AG09319 (cell line): ENCODE results near the gene DMRTA2.
"Not testable (repeated sequence)": the region's sequence is repeated elsewhere in the genome, so short reads cannot be mapped to it uniquely, and the experiment has no call there.

Source experiments
- DNase-seq: peaks from one replicate; pipeline ENCODE4 v3.0.0-alpha.2; 2010; ENCODE audit warnings: low read depth; ENCODE audit errors: extremely low read depth
- CTCF ChIP-seq: IDR thresholded peaks from 2 replicates; pipeline ENCODE4 v1.5.1; 2011; ENCODE audit warnings: low read depth, mild to moderate bottlenecking, inconsistent platforms, low read length, moderate library complexity

The DMRTA2 gene

DNA sequence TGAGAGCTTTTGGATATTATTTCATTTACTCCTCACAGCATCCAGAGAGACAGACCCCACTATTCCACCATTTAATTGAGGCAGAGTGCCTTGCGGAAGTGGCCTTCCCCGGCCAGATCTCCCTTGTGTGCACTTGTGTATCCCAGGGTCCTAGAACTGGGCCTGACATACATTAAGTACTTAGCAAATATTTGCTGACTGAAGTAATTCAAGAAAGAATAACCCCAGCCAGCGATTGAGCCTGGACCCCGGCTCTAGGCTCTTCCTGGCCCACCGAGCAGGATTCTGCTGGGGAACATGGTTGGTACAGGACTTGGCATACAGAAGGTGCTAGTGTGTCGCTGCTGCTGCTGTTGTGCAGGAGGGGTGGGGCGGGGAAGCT lies 8.4 kb downstream of the DMRTA2 start:
- no peak for TF ChIP-seq CTCF

GRCh38 chr1:50412813-50413476 lies 10.3 kb downstream of the DMRTA2 start:
- no peak for DNase-seq
- TF ChIP-seq CTCF = no peak

More for the DNA sequence above, 8.4 kb downstream of the DMRTA2 start:
- no peak for DNase-seq

DNA sequence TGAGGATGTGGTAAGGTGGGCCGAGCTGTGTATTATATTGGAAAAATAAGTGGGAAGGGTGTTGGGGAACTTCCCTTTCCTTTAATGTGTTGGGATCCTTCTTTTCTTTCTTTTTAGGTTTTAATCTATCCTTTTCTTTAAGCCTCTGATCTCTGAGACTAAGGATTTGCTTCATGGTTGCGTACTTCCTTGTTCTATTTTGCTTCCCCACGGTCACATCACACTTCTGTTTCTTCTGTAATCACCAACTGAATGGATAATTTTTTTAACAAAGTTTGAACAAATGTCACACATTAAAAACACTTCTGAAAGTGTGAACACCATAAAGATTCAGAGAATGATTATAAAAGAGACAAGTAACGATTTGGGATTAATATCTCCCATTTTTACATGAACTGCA lies 17.4 kb downstream of the DMRTA2 start:
- no peak for DNase-seq
- TF ChIP-seq CTCF = no peak

DNA sequence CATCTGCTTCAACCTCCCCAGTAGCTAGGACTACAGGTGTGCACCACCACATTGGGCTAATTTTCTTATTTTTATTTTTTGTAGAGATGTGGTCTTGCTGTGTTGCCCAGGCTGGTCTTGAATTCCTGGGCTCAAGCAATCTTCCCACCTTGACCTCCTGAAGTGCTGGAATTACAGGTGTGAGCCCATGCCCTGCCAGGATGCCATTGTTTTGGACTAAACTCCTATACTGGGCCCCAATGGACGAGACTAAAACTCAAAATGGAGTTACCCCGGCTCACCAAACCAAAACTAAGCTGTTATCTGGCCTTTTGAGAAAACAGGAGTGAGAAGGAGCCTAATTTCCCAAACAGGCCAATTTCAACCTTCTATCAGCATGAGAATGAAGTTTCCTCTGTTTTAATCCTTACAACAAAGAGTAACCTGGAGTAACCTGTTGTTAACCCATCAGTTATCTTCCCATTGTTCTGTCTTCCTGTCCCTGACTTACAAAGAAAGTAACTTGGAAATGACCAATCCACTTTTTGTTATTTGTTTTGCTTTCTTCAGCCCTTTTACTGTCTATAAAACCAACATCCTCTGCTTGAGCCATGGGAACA lies 29.6 kb downstream of the DMRTA2 start:
- DNase-seq = no peak
- no peak for TF ChIP-seq CTCF

DNA sequence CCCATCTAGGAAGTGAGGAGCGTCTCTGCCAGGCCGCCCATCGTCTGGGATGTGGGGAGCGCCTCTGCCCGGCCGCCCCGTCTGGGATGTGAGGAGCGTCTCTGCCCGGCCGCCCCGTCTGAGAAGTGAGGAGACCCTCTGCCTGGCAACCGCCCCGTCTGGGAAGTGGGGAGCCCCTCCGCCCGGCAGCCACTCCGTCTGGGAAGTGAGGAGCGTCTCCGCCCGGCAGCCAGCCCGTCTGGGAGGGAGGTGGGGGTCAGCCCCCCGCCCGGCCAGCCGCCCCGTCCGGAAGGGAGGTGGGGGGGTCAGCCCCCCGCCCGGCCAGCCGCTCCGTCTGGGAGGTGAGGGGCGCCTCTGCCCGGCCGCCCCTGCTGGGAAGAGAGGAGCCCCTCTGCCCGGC lies 41.7 kb downstream of the DMRTA2 start:
- DNase-seq = not testable (repeated sequence)

DNA sequence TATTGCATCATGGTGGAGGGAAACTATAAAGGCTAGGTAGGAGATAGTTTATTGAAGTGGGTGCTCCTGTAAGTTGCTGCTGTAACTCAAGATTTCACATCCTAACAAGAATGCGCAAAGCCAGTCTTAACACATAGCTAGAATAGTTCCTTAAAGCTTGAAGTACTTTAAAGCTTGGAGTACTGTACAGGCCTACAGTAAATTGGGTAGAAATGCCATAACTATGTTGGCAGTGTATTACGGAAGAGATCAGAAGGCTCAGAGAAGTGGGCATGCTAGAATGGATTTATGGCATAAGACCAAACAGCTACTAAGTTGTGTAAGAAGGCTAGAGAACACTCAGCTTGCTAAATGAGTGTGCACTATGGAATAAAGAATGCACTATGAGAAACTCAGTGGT lies 44.5 kb downstream of the DMRTA2 start:
- no peak for TF ChIP-seq CTCF
- no peak for DNase-seq

DNA sequence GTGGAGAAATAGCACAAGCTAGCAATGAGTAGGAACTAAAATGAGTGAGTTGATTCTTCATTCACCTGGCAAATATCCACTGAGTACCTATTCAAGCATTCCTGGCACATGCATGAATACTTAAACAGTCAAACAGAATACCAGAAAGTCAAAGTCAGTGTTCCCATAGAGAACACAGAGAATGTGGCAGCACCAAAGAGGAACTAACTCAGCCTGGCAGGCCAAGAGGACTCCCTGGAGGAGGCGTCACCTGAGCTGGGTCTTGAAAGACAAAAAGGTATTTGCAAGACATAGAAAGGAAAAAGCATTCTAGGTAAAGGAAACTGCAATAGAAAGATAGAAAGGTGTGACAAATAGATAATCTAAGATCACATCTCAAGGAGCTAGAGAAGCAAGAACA lies 49.7 kb downstream of the DMRTA2 start:
- no peak for TF ChIP-seq CTCF
- DNase-seq = no peak

DNA sequence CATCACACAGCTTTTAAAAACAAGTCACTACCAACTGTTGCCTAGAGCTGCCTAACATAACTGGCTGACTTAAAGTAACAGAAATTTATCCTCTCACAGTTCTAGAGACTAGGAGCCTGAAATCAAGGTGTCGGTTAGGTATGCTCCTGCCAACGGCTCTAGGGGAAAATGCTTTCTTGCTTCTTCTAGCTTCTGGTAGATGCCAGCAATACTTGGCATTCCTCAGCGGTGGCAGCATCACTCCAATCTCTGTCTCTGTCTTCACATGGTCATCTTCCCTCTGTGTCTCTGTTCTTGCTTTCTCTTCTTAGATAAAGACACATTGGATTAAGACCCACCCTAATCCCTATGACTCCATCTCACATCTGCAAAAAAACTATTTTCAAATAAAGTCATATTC lies 51.5 kb downstream of the DMRTA2 start:
- no peak for DNase-seq
- no peak for TF ChIP-seq CTCF
